SK-N-SH (cell line): ENCODE data around the gene OLAH. TPM values are rescaled to one million over a fixed set of nuclear protein-coding genes. Genes with fewer than 3 reads are reported as not detected.

ENCODE experiments used
- CTCF ChIA-PET: fragments of 300-600, 350-600 bp; formaldehyde crosslinking; extraction: SDS; loops from one replicate; lab custom pipeline; 2021; lab: Yijun Ruan, JAX
- POLR2A ChIA-PET: fragments of 350-600 bp; sonication (Branson Sonifier 250); formaldehyde crosslinking; extraction: SDS; loops from one replicate; lab custom pipeline; 2020; ENCODE audit warnings: antibody characterized with exemption, inconsistent platforms; lab: Yijun Ruan, JAX
- DNase-seq: peaks from one replicate; pipeline ENCODE4 v3.0.0; 2012
- H2AFZ ChIP-seq: fragments of 200-600 bp; sonication (generic); 2 replicates; pipeline ENCODE4 v1.8.1; 2016; ENCODE audit warnings: antibody characterized with exemption, mild to moderate bottlenecking, low read depth
- H3F3A ChIP-seq: fragments of 200-600 bp; sonication (generic); replicated peaks from 2 replicates; pipeline ENCODE3; 2016; ENCODE audit warnings: antibody characterized with exemption, mild to moderate bottlenecking; ENCODE audit not compliant: insufficient read depth
- H3K27ac ChIP-seq, 2 experiments: fragments of 200-500 bp in 1 of 2; fragments of 200-600 bp in 1 of 2; sonication (Bioruptor generic) in 1 of 2; sonication (generic), shearing (Covaris generic) in 1 of 2; 2 replicates each; pipeline versions ENCODE4 v1.5.1 to v1.6.1; 2014 to 2016; ENCODE audit warnings: low read depth in 2 of 2, inconsistent platforms in 1 of 2, low read length in 1 of 2, mild to moderate bottlenecking in 1 of 2, mixed read lengths in 1 of 2
- H3K27me3 ChIP-seq: fragments of 200-600 bp; sonication (generic), shearing (Covaris generic); 2 replicates; pipeline ENCODE4 v1.6.1; 2016; ENCODE audit warnings: mixed run types; ENCODE audit not compliant: insufficient read depth
- H3K36me3 ChIP-seq, 2 experiments: fragments of 200-500 bp in 1 of 2; fragments of 200-600 bp in 1 of 2; sonication (Bioruptor generic) in 1 of 2; sonication (generic) in 1 of 2; replicated peaks in 1 of 2; 2 replicates each; pipeline versions ENCODE3 to v1.5.1; 2014 to 2016; ENCODE audit warnings: low read length in 1 of 2, mild to moderate bottlenecking in 1 of 2; ENCODE audit not compliant: insufficient read depth in 2 of 2, control insufficient read depth in 1 of 2
- H3K4me1 ChIP-seq, 2 experiments: fragments of 200-500 bp in 1 of 2; fragments of 200-600 bp in 1 of 2; sonication (Bioruptor generic) in 1 of 2; sonication (generic), shearing (Covaris generic) in 1 of 2; 2 replicates each; pipeline versions ENCODE4 v1.5.1 to v1.6.1; 2014 to 2016; ENCODE audit warnings: low read depth in 1 of 2, low read length in 1 of 2, mixed run types in 1 of 2; ENCODE audit not compliant: insufficient read depth in 2 of 2, control insufficient read depth in 1 of 2
- H3K4me2 ChIP-seq: fragments of 200-600 bp; sonication (generic), shearing (Covaris generic); 2 replicates; pipeline ENCODE4 v1.6.1; 2017; ENCODE audit warnings: mixed run types
- H3K4me3 ChIP-seq, 2 experiments: fragments of 200-500 bp in 1 of 2; fragments of 200-600 bp in 1 of 2; sonication (Bioruptor generic) in 1 of 2; sonication (generic), shearing (Covaris generic) in 1 of 2; 2 replicates each; pipeline versions ENCODE4 v1.5.1 to v1.8.1; 2014 to 2016; ENCODE audit warnings: low read depth in 2 of 2, inconsistent platforms in 1 of 2, low read length in 1 of 2, mild to moderate bottlenecking in 1 of 2, mixed read lengths in 1 of 2, moderate library complexity in 1 of 2
- H3K79me2 ChIP-seq: fragments of 200-600 bp; sonication (generic); 2 replicates; pipeline ENCODE4 v1.8.1; 2017; ENCODE audit warnings: mild to moderate bottlenecking; ENCODE audit not compliant: insufficient read depth
- H3K9ac ChIP-seq: fragments of 200-600 bp; sonication (generic); 2 replicates; pipeline ENCODE4 v1.6.1; 2017; ENCODE audit warnings: mixed run types
- H3K9me2 ChIP-seq: fragments of 200-600 bp; sonication (generic); 2 replicates; pipeline ENCODE4 v1.6.1; 2017; ENCODE audit warnings: mixed run types
- H3K9me3 ChIP-seq: fragments of 200-600 bp; sonication (generic); 2 replicates; pipeline ENCODE4 v1.6.1; 2017; ENCODE audit warnings: mixed run types, mild to moderate bottlenecking, moderate library complexity
- H4K20me1 ChIP-seq: fragments of 200-600 bp; sonication (generic); 2 replicates; pipeline ENCODE4 v1.6.1; 2017; ENCODE audit warnings: mild to moderate bottlenecking, mixed run types; ENCODE audit not compliant: insufficient read depth
- CHD2 ChIP-seq: fragments of 150-350 bp; IDR thresholded peaks from 2 replicates; pipeline ENCODE4 v1.6.1; 2018; ENCODE audit warnings: low read length; ENCODE audit not compliant: partially characterized antibody
- CTCF ChIP-seq: fragments of 200-600 bp; sonication (generic); IDR thresholded peaks from 2 replicates; pipeline ENCODE4 v1.6.1; 2017; ENCODE audit warnings: antibody characterized with exemption, mild to moderate bottlenecking, moderate library complexity
- ELF1 ChIP-seq: IDR thresholded peaks from 2 replicates; pipeline ENCODE4 v1.4.0; 2012
- EP300 ChIP-seq, 2 experiments: IDR thresholded peaks; 2 replicates each; pipeline versions ENCODE4 v1.4.0 to v1.6.1; 2012; ENCODE audit warnings: borderline replicate concordance in 1 of 2, low read depth in 1 of 2, low read length in 1 of 2
- FOXJ3 ChIP-seq: sonication (generic); formaldehyde crosslinking; IDR thresholded peaks from 2 replicates; pipeline ENCODE4 v1.5.1; 2020; ENCODE audit warnings: mild to moderate bottlenecking, missing genetic modification reagents
- MXI1 ChIP-seq: IDR thresholded peaks from 2 replicates; pipeline ENCODE4 v1.6.1; 2012; ENCODE audit warnings: mild to moderate bottlenecking, low read depth, low read length, improper control_type of control experiment
- NFIC ChIP-seq: IDR thresholded peaks from 2 replicates; pipeline ENCODE4 v1.4.0; 2012; ENCODE audit warnings: borderline replicate concordance
- NRF1 ChIP-seq: IDR thresholded peaks from 2 replicates; pipeline ENCODE4 v1.6.1; 2012; ENCODE audit warnings: low read depth, mild to moderate bottlenecking, low read length
- POLR2AphosphoS5 ChIP-seq: IDR thresholded peaks from 2 replicates; pipeline ENCODE4 v1.6.1; 2012; ENCODE audit warnings: low read depth, low read length
- RAD21 ChIP-seq: IDR thresholded peaks from 2 replicates; pipeline ENCODE4 v1.6.1; 2012; ENCODE audit warnings: mild to moderate bottlenecking, low read length
- RCOR1 ChIP-seq: fragments of 150-350 bp; IDR thresholded peaks from 2 replicates; pipeline ENCODE4 v1.6.1; 2017; ENCODE audit warnings: antibody characterized with exemption, low read length
- REST ChIP-seq: IDR thresholded peaks from 2 replicates; pipeline ENCODE4 v1.6.1; 2012; ENCODE audit warnings: mild to moderate bottlenecking, low read depth, low read length, moderate library complexity
- RFX5 ChIP-seq: IDR thresholded peaks from 2 replicates; pipeline ENCODE4 v1.6.1; 2012; ENCODE audit warnings: mild to moderate bottlenecking, improper control_type of control experiment, low read length
- SIN3A ChIP-seq: IDR thresholded peaks from 2 replicates; pipeline ENCODE4 v1.6.1; 2012; ENCODE audit warnings: low read depth, mild to moderate bottlenecking, low read length, moderate library complexity, borderline replicate concordance
- TEAD4 ChIP-seq: IDR thresholded peaks from 2 replicates; pipeline ENCODE4 v1.4.0; 2012; ENCODE audit warnings: mild to moderate bottlenecking, borderline replicate concordance; ENCODE audit not compliant: insufficient read depth
- USF1 ChIP-seq: IDR thresholded peaks from 2 replicates; pipeline ENCODE4 v1.4.0; 2012; ENCODE audit warnings: low read depth, borderline replicate concordance
- USF2 ChIP-seq: fragments of 150-350 bp; IDR thresholded peaks from 2 replicates; pipeline ENCODE4 v1.6.1; 2017; ENCODE audit warnings: antibody characterized with exemption, low read length, low read depth, borderline replicate concordance
- YY1 ChIP-seq: IDR thresholded peaks from 2 replicates; pipeline ENCODE4 v1.4.0; 2012; ENCODE audit warnings: low read depth, mild to moderate bottlenecking
- ZBTB33 ChIP-seq: IDR thresholded peaks from 2 replicates; pipeline ENCODE4 v1.4.0; 2012; ENCODE audit warnings: low read depth, borderline replicate concordance
- WGBS: methylation state at CpG from one replicate; pipeline ENCODE4 v1.1.6; 2017; ENCODE audit warnings: low lambda C conversion rate; 5-methylcytosine and 5-hydroxymethylcytosine counted together
- polyA plus RNA-seq, 3 experiments: library from polyadenylated mRNA; depleted of rRNA; stranded (reverse); fragments of >200 nt; gene quantifications; 2 replicates each; pipeline ENCODE4 v1.2.3, GENCODE V29; 2012

OLAH gene
- polyA plus RNA-seq, 1 of the 3 experiments (the other 2 are of a cell fraction): not detected

- Histone ChIP-seq H3K4me1 (no peaks in the 10 kb centered on the region), H3K36me3 (no peaks in the 10 kb centered on the region), H3K9me3 (0 out of 2 replicates have a peak, but pooled peaks cover 3% of the 10 kb centered on the region), H3K9me2 (no peaks in the 10 kb centered on the region), H3K79me2 (no peaks in the 10 kb centered on the region), H3K4me3 (no peak overlapping the region), H3K9ac (no peak overlapping the region), H3K27ac (no peak overlapping the region), H3K4me2 (no peak overlapping the region), H3K27me3 (no peaks in the 10 kb centered on the region), H4K20me1 (no peaks in the 10 kb centered on the region), H2AFZ (no peak overlapping the region), H3F3A (no peaks in the 10 kb centered on the region)
- TF ChIP-seq REST (no peak), RAD21 (no peak), NRF1 (no peak), USF2 (no peak), ELF1 (no peak), POLR2AphosphoS5 (no peak), ZBTB33 (no peak), RFX5 (no peak), CHD2 (no peak), TEAD4 (no peak), NFIC (no peak), SIN3A (no peak), USF1 (no peak), EP300 (IDR thresholded peaks at IDR 0.05; ENCODE audit: borderline replicate concordance in 1 of 2, low read depth in 1 of 2, low read length in 1 of 2) (no peak), RCOR1 (no peak), FOXJ3 (no peak), MXI1 (no peak), YY1 (no peak), CTCF (no peak)
- ChIA-PET CTCF (no interaction called here), POLR2A (no interaction called here)
- WGBS: 63% methylated on average over 3 of the region's 3 CpGs
- no peak for DNase-seq
Observed at GRCh38 chr10:15053061-15053460, 9.3 kb downstream of the OLAH start.
